ENCODE results near the gene TRAPPC10. TPM values are rescaled to one million over a fixed set of nuclear protein-coding genes. Genes with fewer than 3 reads are reported as not detected.

Gene TRAPPC10
- total and polyA plus RNA-seq, 9 of the 15 experiments (the other 6 are each of a cell fraction or from before 2014, with no cell fraction given) = 1.1 to 33.8 (median 24.3) TPM

DNA sequence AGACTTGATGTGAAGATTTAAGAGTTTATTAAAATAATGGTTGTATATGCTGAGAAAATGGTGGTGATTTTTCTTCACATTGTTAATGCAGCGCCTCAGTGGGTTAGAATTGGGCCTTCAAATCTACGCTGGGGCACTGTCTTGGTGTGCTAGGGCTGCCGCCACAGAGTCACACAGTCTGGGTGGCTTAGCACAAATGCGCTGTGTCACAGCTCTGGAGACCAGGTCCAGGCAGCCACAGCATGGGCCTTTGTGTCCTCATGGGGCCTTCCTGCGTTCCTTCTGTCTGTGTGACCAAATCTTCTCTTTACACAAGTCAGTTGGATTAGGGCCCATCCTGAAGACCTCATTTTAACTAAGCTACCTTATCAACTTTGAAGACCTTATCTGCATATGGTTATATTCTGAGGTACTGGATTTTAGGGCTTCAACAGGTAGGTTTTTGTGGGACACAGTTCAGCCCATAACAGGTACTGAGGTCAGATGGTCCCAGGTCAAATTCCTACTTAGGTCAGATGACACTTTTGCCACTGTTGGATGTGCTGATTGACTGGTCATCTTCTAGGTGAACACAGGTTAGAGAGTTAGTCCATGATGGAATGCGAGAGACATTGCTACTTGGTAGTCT, 17.5 kb downstream of the TRAPPC10 start (continued):
- TF ChIP-seq MYC (IDR thresholded peaks at IDR 0.05; ENCODE audit: low read depth, low read length) (peak; percentile 41; the same call in 1 of the 2 replicates), MYC (CRISPR knock-in tag; IDR thresholded peaks at IDR 0.05; ENCODE audit: borderline replicate concordance, low read depth) (no peak), RBM34 (IDR thresholded peaks at IDR 0.05; ENCODE audit: borderline replicate concordance, insufficient read depth, low read length) (no peak), ZNF408 (CRISPR knock-in tag; IDR thresholded peaks at IDR 0.05; ENCODE audit: low read depth) (no peak), ZNF134 (CRISPR knock-in tag; conservative IDR thresholded peaks at IDR 0.05) (no peak), ZNF316 (IDR thresholded peaks at IDR 0.05) (peak; percentile 66), NCOA1 (IDR thresholded peaks at IDR 0.05; ENCODE audit: low read depth) (0 out of 2 replicates have a peak, but pooled peaks have one; percentile 11), C11orf30 (IDR thresholded peaks at IDR 0.05; ENCODE audit: low read depth) (peak; percentile 82), ARHGAP35 (IDR thresholded peaks at IDR 0.05; ENCODE audit: partially characterized antibody) (no peak), ZEB2 (IDR thresholded peaks at IDR 0.05) (0 out of 2 replicates have a peak, but pooled peaks have one; percentile 29), POU5F1 (IDR thresholded peaks at IDR 0.05; ENCODE audit: borderline replicate concordance, low read depth, low read length, partially characterized antibody) (no peak), SREBF2 (CRISPR knock-in tag; IDR thresholded peaks at IDR 0.05) (no peak), RUNX1 (IDR thresholded peaks at IDR 0.05; ENCODE audit: low read depth) (no peak), ERF (CRISPR knock-in tag; IDR thresholded peaks at IDR 0.05) (no peak), CTBP1 (IDR thresholded peaks at IDR 0.05; ENCODE audit: borderline replicate concordance) (peak; percentile 23; the same call in 1 of the 2 replicates), FOXA3 (CRISPR knock-in tag; conservative IDR thresholded peaks at IDR 0.05 in 1 of 2, IDR thresholded peaks at IDR 0.05 in 1 of 2) (0 out of 4 replicates have a peak, but pooled peaks of 1 of the 2 experiments have one; percentile 31), KAT8 (IDR thresholded peaks at IDR 0.05; ENCODE audit: low read depth) (no peak), MTF1 (CRISPR knock-in tag; IDR thresholded peaks at IDR 0.05; ENCODE audit: borderline replicate concordance) (no peak), MAFK (IDR thresholded peaks at IDR 0.05; ENCODE audit: low read length) (peak; percentile 48; the same call in 1 of the 2 replicates), RCOR1 (IDR thresholded peaks at IDR 0.05; ENCODE audit: borderline replicate concordance in 1 of 2, low read depth in 2 of 2, low read length in 2 of 2) (no peak)
- TF ChIP-seq, protein P1, sequence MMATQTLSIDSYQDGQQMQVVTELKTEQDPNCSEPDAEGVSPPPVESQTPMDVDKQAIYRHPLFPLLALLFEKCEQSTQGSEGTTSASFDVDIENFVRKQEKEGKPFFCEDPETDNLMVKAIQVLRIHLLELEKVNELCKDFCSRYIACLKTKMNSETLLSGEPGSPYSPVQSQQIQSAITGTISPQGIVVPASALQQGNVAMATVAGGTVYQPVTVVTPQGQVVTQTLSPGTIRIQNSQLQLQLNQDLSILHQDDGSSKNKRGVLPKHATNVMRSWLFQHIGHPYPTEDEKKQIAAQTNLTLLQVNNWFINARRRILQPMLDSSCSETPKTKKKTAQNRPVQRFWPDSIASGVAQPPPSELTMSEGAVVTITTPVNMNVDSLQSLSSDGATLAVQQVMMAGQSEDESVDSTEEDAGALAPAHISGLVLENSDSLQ (IDR thresholded peaks at IDR 0.05) = peak; percentile 12; the same call in 1 of the 2 replicates
- TF ChIP-seq, protein P2, sequence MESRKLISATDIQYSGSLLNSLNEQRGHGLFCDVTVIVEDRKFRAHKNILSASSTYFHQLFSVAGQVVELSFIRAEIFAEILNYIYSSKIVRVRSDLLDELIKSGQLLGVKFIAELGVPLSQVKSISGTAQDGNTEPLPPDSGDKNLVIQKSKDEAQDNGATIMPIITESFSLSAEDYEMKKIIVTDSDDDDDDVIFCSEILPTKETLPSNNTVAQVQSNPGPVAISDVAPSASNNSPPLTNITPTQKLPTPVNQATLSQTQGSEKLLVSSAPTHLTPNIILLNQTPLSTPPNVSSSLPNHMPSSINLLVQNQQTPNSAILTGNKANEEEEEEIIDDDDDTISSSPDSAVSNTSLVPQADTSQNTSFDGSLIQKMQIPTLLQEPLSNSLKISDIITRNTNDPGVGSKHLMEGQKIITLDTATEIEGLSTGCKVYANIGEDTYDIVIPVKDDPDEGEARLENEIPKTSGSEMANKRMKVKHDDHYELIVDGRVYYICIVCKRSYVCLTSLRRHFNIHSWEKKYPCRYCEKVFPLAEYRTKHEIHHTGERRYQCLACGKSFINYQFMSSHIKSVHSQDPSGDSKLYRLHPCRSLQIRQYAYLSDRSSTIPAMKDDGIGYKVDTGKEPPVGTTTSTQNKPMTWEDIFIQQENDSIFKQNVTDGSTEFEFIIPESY (CRISPR knock-in tag; IDR thresholded peaks at IDR 0.05) = peak; percentile 63
- TF ChIP-seq, protein P3, sequence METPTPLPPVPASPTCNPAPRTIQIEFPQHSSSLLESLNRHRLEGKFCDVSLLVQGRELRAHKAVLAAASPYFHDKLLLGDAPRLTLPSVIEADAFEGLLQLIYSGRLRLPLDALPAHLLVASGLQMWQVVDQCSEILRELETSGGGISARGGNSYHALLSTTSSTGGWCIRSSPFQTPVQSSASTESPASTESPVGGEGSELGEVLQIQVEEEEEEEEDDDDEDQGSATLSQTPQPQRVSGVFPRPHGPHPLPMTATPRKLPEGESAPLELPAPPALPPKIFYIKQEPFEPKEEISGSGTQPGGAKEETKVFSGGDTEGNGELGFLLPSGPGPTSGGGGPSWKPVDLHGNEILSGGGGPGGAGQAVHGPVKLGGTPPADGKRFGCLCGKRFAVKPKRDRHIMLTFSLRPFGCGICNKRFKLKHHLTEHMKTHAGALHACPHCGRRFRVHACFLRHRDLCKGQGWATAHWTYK (CRISPR knock-in tag; IDR thresholded peaks at IDR 0.05) = no peak
- TF ChIP-seq, protein P4, sequence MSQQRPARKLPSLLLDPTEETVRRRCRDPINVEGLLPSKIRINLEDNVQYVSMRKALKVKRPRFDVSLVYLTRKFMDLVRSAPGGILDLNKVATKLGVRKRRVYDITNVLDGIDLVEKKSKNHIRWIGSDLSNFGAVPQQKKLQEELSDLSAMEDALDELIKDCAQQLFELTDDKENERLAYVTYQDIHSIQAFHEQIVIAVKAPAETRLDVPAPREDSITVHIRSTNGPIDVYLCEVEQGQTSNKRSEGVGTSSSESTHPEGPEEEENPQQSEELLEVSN (IDR thresholded peaks at IDR 0.05; ENCODE audit: borderline replicate concordance in 1 of 2, extremely low read depth in 1 of 2, insufficient read depth in 1 of 2, insufficient read length in 1 of 2, low read depth in 1 of 2, low read length in 1 of 2, poor library complexity in 1 of 2, severe bottlenecking in 1 of 2) = peak in 1 of 2 experiments; percentile 24

All from K562 (cell line).